ENCODE data around the gene MAN1A1.

DNA sequence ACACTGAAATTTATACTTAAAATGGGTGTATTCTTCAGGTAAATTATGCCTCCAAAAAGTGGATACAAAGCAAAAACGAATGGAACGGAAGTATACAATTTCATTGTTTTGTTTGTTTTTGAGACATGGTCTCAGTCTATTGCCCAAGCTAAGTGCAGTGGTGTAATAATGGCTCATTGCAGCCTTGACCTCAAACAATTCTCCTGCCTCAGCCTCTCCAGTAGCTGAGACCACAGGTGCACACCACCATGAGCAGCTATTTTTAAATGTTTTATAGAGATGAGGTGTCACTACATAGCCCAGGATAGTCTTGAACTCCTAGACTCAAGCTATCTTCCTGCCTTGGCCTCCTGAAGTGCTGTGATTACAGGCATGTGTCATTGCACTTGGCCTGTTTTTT, 122.2 kb downstream of the MAN1A1 start:
- TF ChIP-seq GATA1 (IDR thresholded peaks at IDR 0.05; ENCODE audit: low read depth, low read length) = no peak
- no peak for TF ChIP-seq POLR2A (IDR thresholded peaks at IDR 0.05; ENCODE audit: low read length)

Data from erythroblast (primary cell).